ENCODE measurements around the gene ZSWIM3.

Gene ZSWIM3

GRCh38 chr20:45833030-45833882, 24.2 kb upstream of the ZSWIM3 start, which contains the start of gene SNX21:
TSS of gene SNX21 (plus strand) at chr20:45833799. CDS start at chr20:45833920, 121 bp downstream.
- no peak for FAIRE-seq

- FAIRE-seq: no peak
Observed at GRCh38 chr20:45833883-45834796, 23.3 kb upstream of the ZSWIM3 start.

- no peak for FAIRE-seq
Observed at GRCh38 chr20:45834797-45835161, 22.6 kb upstream of the ZSWIM3 start.

- FAIRE-seq: no peak
Observed at GRCh38 chr20:45835329-45835765, 22.1 kb upstream of the ZSWIM3 start.

- FAIRE-seq: no peak
Observed at GRCh38 chr20:45835825-45836224, 21.6 kb upstream of the ZSWIM3 start.

- FAIRE-seq: no peak
Observed at GRCh38 chr20:45836841-45837240, 20.6 kb upstream of the ZSWIM3 start.

GRCh38 chr20:45840700-45841198, 16.7 kb upstream of the ZSWIM3 start:
- no peak for FAIRE-seq

GRCh38 chr20:45841407-45842129, 15.8 kb upstream of the ZSWIM3 start:
- no peak for FAIRE-seq

GRCh38 chr20:45842169-45842812, 15.1 kb upstream of the ZSWIM3 start:
- FAIRE-seq: no peak

- no peak for FAIRE-seq
Observed at GRCh38 chr20:45843506-45843905, 13.9 kb upstream of the ZSWIM3 start.

GRCh38 chr20:45845452-45845851, 12.0 kb upstream of the ZSWIM3 start:
- no peak for FAIRE-seq

- FAIRE-seq: no peak
Observed at GRCh38 chr20:45848421-45848820, 9.0 kb upstream of the ZSWIM3 start.

- FAIRE-seq: no peak
Observed at GRCh38 chr20:45848969-45849582, 8.3 kb upstream of the ZSWIM3 start.

GRCh38 chr20:45850238-45850637, 7.2 kb upstream of the ZSWIM3 start:
- no peak for FAIRE-seq

GRCh38 chr20:45850926-45851325, 6.5 kb upstream of the ZSWIM3 start:
- no peak for FAIRE-seq

GRCh38 chr20:45851501-45851900, 5.9 kb upstream of the ZSWIM3 start:
- no peak for FAIRE-seq

- FAIRE-seq: no peak
Observed at GRCh38 chr20:45852326-45852725, 5.1 kb upstream of the ZSWIM3 start.

- no peak for FAIRE-seq
Observed at GRCh38 chr20:45853484-45853883, 3.9 kb upstream of the ZSWIM3 start.

GRCh38 chr20:45857882-45858216, 435 bp downstream of the ZSWIM3 start:
- FAIRE-seq: no peak

- FAIRE-seq: no peak
Observed at GRCh38 chr20:45859916-45860315, 2.5 kb downstream of the ZSWIM3 start.

- no peak for FAIRE-seq
Observed at GRCh38 chr20:45860560-45861220, 3.3 kb downstream of the ZSWIM3 start.

Measured in G401.6 (cell line).